WTC11 (cell line): Measurements from ENCODE around the gene ASTN2. TPM values are rescaled to one million over a fixed set of nuclear protein-coding genes. Genes with fewer than 3 reads are reported as not detected.
A peak's percentile ranks its signal among the peaks of the same experiment; 100 is the strongest.

Source experiments
- ATAC-seq: fragments of 200-7000 bp; cut with Tn5 transposase; 2 replicates; pipeline ENCODE4 v1.10.0; 2021; ENCODE audit warnings: mild to moderate bottlenecking, moderate library complexity
- CTCF ChIA-PET: fragments of 300-600 bp; sonication (Branson Sonifier 250); formaldehyde crosslinking; loops from one replicate; lab custom pipeline; 2021; ENCODE audit warnings: antibody characterized with exemption; lab: Charles Lee
- POLR2A ChIA-PET: fragments of 350-600 bp; sonication (Branson Sonifier 250); formaldehyde crosslinking; loops from one replicate; lab custom pipeline; 2021; ENCODE audit warnings: antibody characterized with exemption; lab: Charles Lee
- DNase-seq: peaks from one replicate; pipeline ENCODE4 v3.0.0; 2021; ENCODE audit warnings: low spot score
- H3K27ac Mint-ChIP-seq: 2 replicates; pipeline ENCODE4 v1.8.0; 2021; ENCODE audit warnings: mixed read lengths
- H3K27me3 Mint-ChIP-seq: 2 replicates; pipeline ENCODE4 v1.8.0; 2021; ENCODE audit warnings: low read depth, mild to moderate bottlenecking, moderate library complexity, mixed read lengths
- H3K36me3 Mint-ChIP-seq: 2 replicates; pipeline ENCODE4 v1.8.0; 2021; ENCODE audit warnings: mixed read lengths
- H3K4me1 Mint-ChIP-seq: 2 replicates; pipeline ENCODE4 v1.8.0; 2022; ENCODE audit warnings: mixed read lengths
- H3K4me3 Mint-ChIP-seq: 2 replicates; pipeline ENCODE4 v1.8.0; 2021; ENCODE audit warnings: mild to moderate bottlenecking, moderate library complexity, mixed read lengths
- H3K9me3 Mint-ChIP-seq: 2 replicates; pipeline ENCODE4 v1.8.0; 2021; ENCODE audit warnings: mixed read lengths
- AR ChIP-seq: fragments of 250-450 bp; sonication (Bioruptor Pico); IDR thresholded peaks from 2 replicates; pipeline ENCODE4 v1.9.0; 2021; ENCODE audit warnings: mild to moderate bottlenecking
- CBFB ChIP-seq: sonication (generic); formaldehyde crosslinking; IDR thresholded peaks from 2 replicates; pipeline ENCODE4 v1.8.1; 2022; ENCODE audit warnings: mild to moderate bottlenecking, low read depth, missing genetic modification reagents
- CTCF ChIP-seq: fragments of 200-600 bp; IDR thresholded peaks from 2 replicates; pipeline ENCODE4 v1.8.0; 2022; ENCODE audit warnings: antibody characterized with exemption
- ESRRA ChIP-seq: sonication (generic); formaldehyde crosslinking; IDR thresholded peaks from 2 replicates; pipeline ENCODE4 v1.8.1; 2022; ENCODE audit warnings: mild to moderate bottlenecking, missing genetic modification reagents, borderline replicate concordance
- FOXJ3 ChIP-seq: sonication (generic); formaldehyde crosslinking; IDR thresholded peaks from 2 replicates; pipeline ENCODE4 v1.9.0; 2021; ENCODE audit warnings: missing genetic modification reagents, mild to moderate bottlenecking, borderline replicate concordance
- GABPB1 ChIP-seq: sonication (generic); formaldehyde crosslinking; IDR thresholded peaks from 2 replicates; pipeline ENCODE4 v1.8.1; 2023; ENCODE audit warnings: mild to moderate bottlenecking, missing genetic modification reagents
- NFE2L1 ChIP-seq: sonication (generic); formaldehyde crosslinking; IDR thresholded peaks from 2 replicates; pipeline ENCODE4 v1.8.1; 2023; ENCODE audit warnings: missing genetic modification reagents
- NR3C1 ChIP-seq: sonication (generic); formaldehyde crosslinking; conservative IDR thresholded peaks from 2 replicates; pipeline ENCODE4 v1.8.1; 2023; ENCODE audit warnings: low read depth, mild to moderate bottlenecking, missing genetic modification reagents
- OVOL2 ChIP-seq: fragments of 250-450 bp; sonication (Bioruptor Pico); IDR thresholded peaks from 2 replicates; pipeline ENCODE4 v1.9.0; 2021; ENCODE audit warnings: mild to moderate bottlenecking, borderline replicate concordance
- PREB ChIP-seq: sonication (generic); formaldehyde crosslinking; IDR thresholded peaks from 2 replicates; pipeline ENCODE4 v1.8.1; 2022; ENCODE audit warnings: mild to moderate bottlenecking, missing genetic modification reagents, moderate library complexity, borderline replicate concordance
- SOX15 ChIP-seq: fragments of 250-450 bp; sonication (Bioruptor Pico); IDR thresholded peaks from 2 replicates; pipeline ENCODE4 v1.9.0; 2021; ENCODE audit warnings: mild to moderate bottlenecking
- TCF7 ChIP-seq: sonication (generic); formaldehyde crosslinking; IDR thresholded peaks from 2 replicates; pipeline ENCODE4 v1.8.0; 2022; ENCODE audit warnings: mild to moderate bottlenecking, low read depth, missing genetic modification reagents, moderate library complexity
- ZBTB21 ChIP-seq: sonication (generic); formaldehyde crosslinking; IDR thresholded peaks from 2 replicates; pipeline ENCODE4 v1.8.1; 2023; ENCODE audit warnings: mild to moderate bottlenecking, missing genetic modification reagents, borderline replicate concordance
- ZNF281 ChIP-seq: sonication (generic); formaldehyde crosslinking; IDR thresholded peaks from 2 replicates; pipeline ENCODE4 v1.8.0; 2023; ENCODE audit warnings: mild to moderate bottlenecking, missing genetic modification reagents
- ZNF396 ChIP-seq: fragments of 250-450 bp; sonication (Bioruptor Pico); IDR thresholded peaks from 2 replicates; pipeline ENCODE4 v1.8.0; 2021; ENCODE audit warnings: mild to moderate bottlenecking, moderate library complexity, borderline replicate concordance
- ZNF425 ChIP-seq: fragments of 250-450 bp; sonication (Bioruptor Pico); conservative IDR thresholded peaks from 2 replicates; pipeline ENCODE4 v1.9.0; 2021; ENCODE audit warnings: mild to moderate bottlenecking
- ZNF671 ChIP-seq: fragments of 250-450 bp; sonication (Bioruptor Pico); IDR thresholded peaks from 2 replicates; pipeline ENCODE4 v1.8.0; 2021; ENCODE audit warnings: mild to moderate bottlenecking
- total RNA-seq: library from RNA; stranded (reverse); gene quantifications from 3 replicates; pipeline ENCODE4 v1.2.3, GENCODE V29; 2021

ASTN2 gene
- total RNA-seq, 1 experiment from 2014 or later: 16.2 TPM

- no peak overlapping the region for H3K4me3 Mint-ChIP-seq
- no peak overlapping the region for H3K27ac Mint-ChIP-seq
- H3K4me1 Mint-ChIP-seq: peaks cover 11% of the 10 kb centered on the region
- no peaks in the 10 kb centered on the region for H3K36me3 Mint-ChIP-seq
- ATAC-seq: no peak
- CTCF ChIA-PET: interaction anchor here (0.9 to 11.9 kb wide), 25 partner anchors 9 to 550 kb away, joined by 3 to 272 read pairs (median 7); no protein-coding TSS in a partner anchor
- no peaks in the 10 kb centered on the region for H3K27me3 Mint-ChIP-seq
- TF ChIP-seq SOX15 (CRISPR knock-in tag) (no peak), FOXJ3 (CRISPR knock-in tag) (no peak), TCF7 (no peak), CBFB (no peak), NR3C1 (CRISPR knock-in tag) (no peak), CTCF (no peak), OVOL2 (CRISPR knock-in tag) (no peak), ZNF671 (CRISPR knock-in tag) (no peak), GABPB1 (no peak), ZBTB21 (CRISPR knock-in tag) (no peak), ZNF396 (CRISPR knock-in tag) (no peak), PREB (CRISPR knock-in tag) (no peak), ESRRA (no peak), ZNF281 (no peak)
- POLR2A ChIA-PET: interaction anchor here (0.7 to 1.3 kb wide), 2 partner anchors 9 to 120 kb away, joined by 3 to 4 read pairs; no protein-coding TSS in a partner anchor
- H3K9me3 Mint-ChIP-seq: no peaks in the 10 kb centered on the region
- no peak for DNase-seq
Measured at GRCh38 chr9:116861321-116861720, 553.5 kb downstream of the ASTN2 start.

- 0 out of 2 replicates have a peak overlapping the region, but pooled peaks have one; percentile 47 for H3K27ac Mint-ChIP-seq
- CTCF ChIA-PET: interaction anchor here (0.6 to 11.9 kb wide), 59 partner anchors 10 to 1267 kb away, joined by 3 to 272 read pairs (median 5); no protein-coding TSS in a partner anchor
- peaks cover 16% of the 10 kb centered on the region for H3K4me1 Mint-ChIP-seq
- DNase-seq (peak; percentile 87), ATAC-seq (peak; percentile 98)
- no peaks in the 10 kb centered on the region for H3K36me3 Mint-ChIP-seq
- H3K9me3 Mint-ChIP-seq: no peaks in the 10 kb centered on the region
- H3K4me3 Mint-ChIP-seq: no peak overlapping the region
- H3K27me3 Mint-ChIP-seq: no peaks in the 10 kb centered on the region
- POLR2A ChIA-PET: interaction anchor here (0.7 to 1.3 kb wide), 5 partner anchors 10 to 123 kb away, joined by 3 to 4 read pairs (median 3); no protein-coding TSS in a partner anchor
- TF ChIP-seq ZNF671 (CRISPR knock-in tag) (no peak), CTCF (peak; percentile 78), NFE2L1 (no peak), ZNF425 (CRISPR knock-in tag) (no peak), AR (no peak)
Measured at GRCh38 chr9:116860509-116861120, 554.2 kb downstream of the ASTN2 start.
